SH-SY5Y (cell line): Measurements from ENCODE around the gene MYO1D.

ENCODE experiments used
- GATA2 ChIP-seq: IDR thresholded peaks from 2 replicates; pipeline ENCODE4 v1.6.1; 2011; ENCODE audit warnings: mild to moderate bottlenecking, low read depth, low read length
- GATA3 ChIP-seq: IDR thresholded peaks from 2 replicates; pipeline ENCODE4 v1.6.1; 2011; ENCODE audit warnings: low read depth, mild to moderate bottlenecking, low read length, moderate library complexity

DNA sequence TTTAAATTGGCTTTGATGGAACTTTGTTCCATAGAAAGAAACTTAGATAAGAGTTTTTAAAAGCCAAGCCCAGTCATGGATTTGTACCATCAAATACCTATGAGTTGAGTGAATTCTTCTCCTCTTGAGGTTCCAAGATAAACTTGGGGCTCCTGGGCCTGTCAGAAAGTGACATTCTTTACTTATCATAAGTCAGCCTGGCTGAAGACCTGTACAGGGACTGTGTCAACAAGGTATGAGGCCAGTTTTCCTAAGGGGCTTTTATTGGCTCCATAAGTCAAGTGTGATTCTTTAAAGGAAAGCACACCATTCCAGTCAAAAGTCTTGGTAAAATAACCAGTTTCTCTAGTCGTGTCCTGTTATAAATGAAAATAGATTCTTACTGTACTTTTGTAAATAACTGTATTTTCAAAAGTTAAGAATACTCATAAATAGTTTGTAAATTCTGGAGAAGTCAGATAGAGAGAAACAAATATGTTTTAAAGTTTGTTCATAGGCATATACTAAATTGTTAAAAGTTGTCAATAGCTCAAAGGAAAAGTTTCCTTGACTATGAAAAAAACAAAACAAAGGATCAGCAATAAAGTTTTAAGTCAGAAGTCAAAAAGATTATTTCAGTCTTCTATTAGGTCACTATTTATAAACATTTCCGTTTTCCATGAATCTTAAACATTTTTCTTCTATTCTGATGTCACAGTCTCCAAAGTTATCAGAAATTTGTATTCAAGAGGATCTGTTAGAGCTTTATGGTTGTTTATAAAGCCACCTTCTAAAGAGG, 22.5 kb upstream of the MYO1D start:
- TF ChIP-seq GATA3 (no peak), GATA2 (no peak)
